Uterus (tissue), 4 donors: ENCODE data around the gene GPR132. TPM values are rescaled to one million over a fixed set of nuclear protein-coding genes. Genes with fewer than 3 reads are reported as not detected.
A peak's percentile ranks its signal among the peaks of the same experiment; 100 is the strongest.

Experiments used
- DNase-seq, 2 donors: peaks; one replicate each; pipeline ENCODE4 v3.0.0-alpha.2; 2019 to 2020
- H3K27ac ChIP-seq, 2 donors: fragments of 200-600 bp; sonication (generic); 1 replicate in 1 of 2; 2 replicates in 1 of 2; pipeline ENCODE4 v1.5.1; 2016 to 2018
- H3K27me3 ChIP-seq, 2 donors: fragments of 200-600 bp; sonication (generic); one replicate each; pipeline ENCODE4 v1.5.1; 2018 to 2019; ENCODE audit warnings: control low read depth in 1 of 2
- H3K36me3 ChIP-seq, 2 donors: fragments of 200-600 bp; sonication (generic); one replicate each; pipeline ENCODE4 v1.5.1; 2019; ENCODE audit warnings: control low read depth in 1 of 2
- H3K4me1 ChIP-seq, 2 donors: fragments of 200-600 bp; sonication (generic); one replicate each; pipeline ENCODE4 v1.5.1; 2018 to 2019; ENCODE audit warnings: control low read depth in 1 of 2
- H3K4me3 ChIP-seq, 2 donors: fragments of 200-600 bp; sonication (generic); 1 replicate in 1 of 2; 2 replicates in 1 of 2; pipeline ENCODE4 v1.5.1; 2018 to 2019; ENCODE audit warnings: mild to moderate bottlenecking in 1 of 2
- H3K9me3 ChIP-seq, 2 donors: fragments of 200-600 bp; sonication (generic); one replicate each; pipeline ENCODE4 v1.5.1; 2019; ENCODE audit warnings: control low read depth in 1 of 2
- CTCF ChIP-seq, 4 experiments: fragments of 200-600 bp in 2 of 4; fragments of 450-650 bp in 2 of 4; sonication (generic) in 2 of 4; IDR thresholded peaks; one replicate each; pipeline ENCODE4 v1.5.1; 2016 to 2019; ENCODE audit warnings: antibody characterized with exemption in 4 of 4, mild to moderate bottlenecking in 2 of 4, moderate library complexity in 1 of 4
- POLR2A ChIP-seq, 2 donors: fragments of 450-650 bp; IDR thresholded peaks; one replicate each; pipeline ENCODE4 v1.6.1; 2016; ENCODE audit warnings: antibody characterized with exemption in 2 of 2, mild to moderate bottlenecking in 1 of 2, moderate library complexity in 1 of 2
- intact Hi-C: fragments of 100-400 bp; cut with DNase I; formaldehyde crosslinking; loops from one replicate; pipeline ENCODE4 v1.15.1; 2023; ENCODE audit warnings: low total_unique reads
- total RNA-seq, 4 donors: library from RNA; depleted of rRNA in 3 of 4; stranded (reverse); fragments of >200 nt in 3 of 4; gene quantifications; one replicate each; pipeline versions ENCODE4 v1.1.0 to v1.2.4, GENCODE V29; 2014 to 2023
- donor health status: DM: yes; HTN: yes; CAD: no.

Gene GPR132
- total RNA-seq, 4 donors from 2014 or later = 1.7 to 3.7 TPM; not detected in 2

- peak within 1 kb of the TSS; percentile 74 to 82 for H3K27ac ChIP-seq
- DNase-seq = peak; percentile 96 to 98
- H3K4me3 ChIP-seq = peak within 1 kb of the TSS; percentile 67 to 95
- H3K9me3 ChIP-seq = no peaks in the 10 kb centered on the region
- H3K36me3 ChIP-seq = no peaks in the 10 kb centered on the region
- peaks cover 0 to 12% of the 10 kb centered on the region in 2 donors for H3K4me1 ChIP-seq
- no peaks in the 10 kb centered on the region for H3K27me3 ChIP-seq
- TF ChIP-seq CTCF (IDR thresholded peaks at IDR 0.05) (peak in 2 of 4 experiments; percentile 21 to 45), POLR2A (IDR thresholded peaks at IDR 0.05) (peak; percentile 73 to 81)
- intact Hi-C loops = loop anchor here (5.0 kb wide), 1 partner anchor 44 kb away; the partner anchor contains the start of gene AHNAK2
Observed at GRCh38 chr14:105020815-105021655, 44.2 kb downstream of the GPR132 start, which contains the start of gene CDCA4. Gene CDCA4 (minus strand): TSS chr14:105021083. CDS start chr14:105011929, 9,154 bp downstream.

GRCh38 chr14:105019861-105020814 lies 45.1 kb downstream of the GPR132 start:
- Histone ChIP-seq H3K36me3 (no peaks in the 10 kb centered on the region), H3K9me3 (no peaks in the 10 kb centered on the region), H3K27ac (peak overlapping the region; percentile 55 to 76), H3K4me1 (peaks cover 0 to 12% of the 10 kb centered on the region in 2 donors), H3K4me3 (peak overlapping the region; percentile 44 to 95), H3K27me3 (no peaks in the 10 kb centered on the region)
- DNase-seq = peak in 1 of 2 donors; percentile 40
- intact Hi-C loops = loop anchor here (5.0 kb wide), 1 partner anchor 43 kb away; the partner anchor contains the start of gene AHNAK2
- TF ChIP-seq POLR2A (IDR thresholded peaks at IDR 0.05) (no peak), CTCF (IDR thresholded peaks at IDR 0.05) (no peak)

- Histone ChIP-seq H3K4me1 (peaks cover 0 to 12% of the 10 kb centered on the region in 2 donors), H3K27me3 (no peaks in the 10 kb centered on the region), H3K27ac (no peak overlapping the region), H3K36me3 (no peaks in the 10 kb centered on the region), H3K9me3 (no peaks in the 10 kb centered on the region), H3K4me3 (no peak overlapping the region)
- TF ChIP-seq POLR2A (IDR thresholded peaks at IDR 0.05) = no peak
- TF ChIP-seq CTCF (IDR thresholded peaks at IDR 0.05) = no peak
- DNase-seq = no peak
- intact Hi-C loops = no loop called here
Observed at GRCh38 chr14:105018414-105018813, 46.8 kb downstream of the GPR132 start.

- intact Hi-C loops = no loop called here
- Histone ChIP-seq H3K4me1 (peaks cover 0 to 12% of the 10 kb centered on the region in 2 donors), H3K9me3 (no peaks in the 10 kb centered on the region), H3K27me3 (no peaks in the 10 kb centered on the region), H3K27ac (no peak overlapping the region), H3K36me3 (no peaks in the 10 kb centered on the region), H3K4me3 (no peak overlapping the region)
- no peak for TF ChIP-seq POLR2A (IDR thresholded peaks at IDR 0.05)
- no peak for TF ChIP-seq CTCF (IDR thresholded peaks at IDR 0.05)
- DNase-seq = no peak
Observed at GRCh38 chr14:105015905-105016304, 49.3 kb downstream of the GPR132 start.
